PC-3 (cell line): ENCODE results near the gene ZBTB7C. TPM values are rescaled to one million over a fixed set of nuclear protein-coding genes. Genes with fewer than 3 reads are reported as not detected.

Source experiments
- ATAC-seq: fragments of 200-7000 bp; cut with Tn5 transposase; 2 replicates; pipeline ENCODE4 v1.9.1; 2020; ENCODE audit warnings: mild to moderate bottlenecking, moderate library complexity
- BruUV-seq: library from RNA; stranded (reverse); fragments of 400-500 nt; replicated peaks from 2 replicates; lab custom pipeline; 2021; lab: Mats Ljungman, UMichigan
- CTCF ChIA-PET: fragments of 300-600 bp; sonication (Branson Sonifier 250); formaldehyde crosslinking; loops from one replicate; lab custom pipeline; 2022; ENCODE audit warnings: antibody characterized with exemption; lab: Charles Lee
- POLR2A ChIA-PET: fragments of 300-600 bp; sonication (Branson Sonifier 250); formaldehyde crosslinking; loops from one replicate; lab custom pipeline; 2022; ENCODE audit warnings: antibody characterized with exemption; ENCODE audit not compliant: unreplicated experiment; lab: Charles Lee
- DNase-seq: peaks from one replicate; pipeline ENCODE4 v3.0.0-alpha.2; 2015
- H2AFZ ChIP-seq: fragments of 300-600 bp; sonication (generic); 2 replicates; pipeline ENCODE4 v1.6.0; 2016; ENCODE audit warnings: antibody characterized with exemption, low read length
- H3F3A ChIP-seq: fragments of 300-600 bp; sonication (generic); one replicate; pipeline ENCODE4 v1.6.0; 2017; ENCODE audit warnings: antibody characterized with exemption, low read length, control low read depth, mild to moderate bottlenecking; ENCODE audit not compliant: unreplicated experiment
- H3K27ac ChIP-seq: fragments of 300-600 bp; sonication (generic); 2 replicates; pipeline ENCODE4 v1.5.1; 2016; ENCODE audit warnings: mild to moderate bottlenecking, low read length
- H3K27me3 ChIP-seq: fragments of 300-600 bp; sonication (generic); 2 replicates; pipeline ENCODE4 v1.6.1; 2016; ENCODE audit warnings: low read length, mixed read lengths
- H3K36me3 ChIP-seq: fragments of 300-600 bp; sonication (generic); 2 replicates; pipeline ENCODE4 v1.6.1; 2016; ENCODE audit warnings: low read depth, mixed run types, low read length, mixed read lengths
- H3K4me1 ChIP-seq: fragments of 300-600 bp; sonication (generic); 2 replicates; pipeline ENCODE4 v1.5.1; 2016; ENCODE audit warnings: low read length; ENCODE audit not compliant: insufficient read depth
- H3K4me2 ChIP-seq: fragments of 300-600 bp; sonication (generic); 2 replicates; pipeline ENCODE4 v1.6.0; 2016; ENCODE audit warnings: low read length
- H3K4me3 ChIP-seq: fragments of 300-600 bp; sonication (generic); 2 replicates; pipeline ENCODE4 v1.5.1; 2016; ENCODE audit warnings: mild to moderate bottlenecking, low read length, mixed read lengths
- H3K79me2 ChIP-seq: fragments of 300-600 bp; sonication (generic); 2 replicates; pipeline ENCODE4 v1.6.1; 2017; ENCODE audit warnings: low read length, mixed read lengths
- H3K9ac ChIP-seq: fragments of 300-600 bp; sonication (generic); 2 replicates; pipeline ENCODE4 v1.6.0; 2016; ENCODE audit warnings: mild to moderate bottlenecking, low read length
- H3K9me2 ChIP-seq: fragments of 300-600 bp; sonication (generic); replicated peaks from 2 replicates; pipeline ENCODE4 v1.6.1; 2016; ENCODE audit warnings: mixed run types, low read length, mixed read lengths
- H3K9me3 ChIP-seq: fragments of 300-600 bp; sonication (generic); 2 replicates; pipeline ENCODE4 v1.6.1; 2016; ENCODE audit warnings: low read length, mixed read lengths
- H4K20me1 ChIP-seq: fragments of 300-600 bp; sonication (generic); 2 replicates; pipeline ENCODE4 v1.6.1; 2016; ENCODE audit warnings: low read length, mixed read lengths
- CTCF ChIP-seq: fragments of 300-600 bp; sonication (generic); conservative IDR thresholded peaks from 2 replicates; pipeline ENCODE4 v1.5.1; 2017; ENCODE audit warnings: antibody characterized with exemption, low read depth, mild to moderate bottlenecking, low read length
- EZH2 ChIP-seq: fragments of 300-600 bp; sonication (generic); IDR thresholded peaks from one replicate; pipeline ENCODE4 v1.6.1; 2017; ENCODE audit warnings: antibody characterized with exemption, mild to moderate bottlenecking, low read length; ENCODE audit not compliant: unreplicated experiment
- EZH2phosphoT487 ChIP-seq: fragments of 300-600 bp; sonication (generic); IDR thresholded peaks from 2 replicates; pipeline ENCODE4 v1.6.1; 2018; ENCODE audit warnings: mild to moderate bottlenecking, antibody characterized with exemption, low read length, borderline replicate concordance
- intact Hi-C: fragments of 100-400 bp; cut with micrococcal nuclease; formaldehyde crosslinking; loops from 2 replicates; pipeline ENCODE4 v1.9.0; 2023
- total RNA-seq: library from RNA; depleted of rRNA; stranded (reverse); fragments of >200 nt; gene quantifications from 2 replicates; pipeline ENCODE4 v1.2.3, GENCODE V29; 2014

ZBTB7C gene
- total RNA-seq, 1 experiment from 2014 or later = 1.3 TPM

GRCh38 chr18:48422947-48423378 lies 13.8 kb upstream of the ZBTB7C start:
- no peak overlapping the region for H3K9ac ChIP-seq
- no peaks in the 10 kb centered on the region for H3K9me3 ChIP-seq
- H3K27me3 ChIP-seq = no peaks in the 10 kb centered on the region; the same call in 1 of the 2 replicates
- H3K4me1 ChIP-seq = no peaks in the 10 kb centered on the region
- ATAC-seq (no peak), DNase-seq (no peak)
- CTCF ChIA-PET = no interaction called here
- H3F3A ChIP-seq = no peaks in the 10 kb centered on the region
- H3K79me2 ChIP-seq = no peaks in the 10 kb centered on the region
- TF ChIP-seq CTCF (no peak), EZH2 (no peak), EZH2phosphoT487 (no peak)
- POLR2A ChIA-PET = interaction anchor here (0.6 kb wide), 1 partner anchor 529 kb away, joined by 6 read pairs; no protein-coding TSS in a partner anchor
- no peak overlapping the region for H3K27ac ChIP-seq
- H3K4me3 ChIP-seq = no peak overlapping the region
- no peak overlapping the region for H3K4me2 ChIP-seq
- intact Hi-C loops = no loop called here
- BruUV-seq = no TSS peak
- no peaks in the 10 kb centered on the region for H3K36me3 ChIP-seq
- no peaks in the 10 kb centered on the region for H3K9me2 ChIP-seq
- H4K20me1 ChIP-seq = no peaks in the 10 kb centered on the region
- H2AFZ ChIP-seq = no peak overlapping the region

- Histone ChIP-seq H3K4me3 (no peak overlapping the region), H3K4me1 (no peaks in the 10 kb centered on the region), H3K9me2 (no peaks in the 10 kb centered on the region), H3K79me2 (no peaks in the 10 kb centered on the region), H3K9ac (no peak overlapping the region), H3K27ac (no peak overlapping the region), H3K27me3 (no peaks in the 10 kb centered on the region; the same call in 1 of the 2 replicates), H4K20me1 (no peaks in the 10 kb centered on the region), H3K4me2 (no peak overlapping the region), H2AFZ (no peak overlapping the region), H3K9me3 (no peaks in the 10 kb centered on the region), H3F3A (no peaks in the 10 kb centered on the region), H3K36me3 (no peaks in the 10 kb centered on the region)
- ChIA-PET CTCF (no interaction called here), POLR2A (no interaction called here)
- intact Hi-C loops = no loop called here
- no TSS peak for BruUV-seq
- TF ChIP-seq CTCF = 0 out of 2 replicates have a peak, but pooled peaks have one; percentile 22
- no peak for TF ChIP-seq EZH2phosphoT487
- TF ChIP-seq EZH2 = no peak
- ATAC-seq (no peak), DNase-seq (no peak)
Measured at GRCh38 chr18:48419277-48420022, 10.3 kb upstream of the ZBTB7C start.
